ENCODE measurements around the gene VWA8.

The VWA8 gene

DNA sequence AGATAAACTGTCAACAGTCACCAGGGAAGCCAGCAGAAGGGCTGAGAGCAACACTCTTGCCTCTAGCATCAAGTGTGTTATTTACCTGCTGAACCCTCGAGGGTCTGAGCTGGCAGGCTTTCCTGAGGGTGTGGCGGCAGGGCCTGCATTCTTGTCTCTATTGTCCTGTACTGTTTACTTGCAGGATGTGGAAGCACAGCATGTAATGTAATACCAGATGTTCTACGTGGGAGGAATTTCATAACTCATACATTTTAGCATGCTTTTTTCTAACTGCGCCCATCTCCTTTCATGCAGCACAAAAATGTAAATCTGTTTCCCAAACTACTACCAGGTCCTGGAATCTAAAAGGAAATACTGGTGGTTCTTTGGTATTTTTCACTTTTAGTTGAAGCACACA, 350.5 kb downstream of the VWA8 start:
- DNase-seq: no peak

DNA sequence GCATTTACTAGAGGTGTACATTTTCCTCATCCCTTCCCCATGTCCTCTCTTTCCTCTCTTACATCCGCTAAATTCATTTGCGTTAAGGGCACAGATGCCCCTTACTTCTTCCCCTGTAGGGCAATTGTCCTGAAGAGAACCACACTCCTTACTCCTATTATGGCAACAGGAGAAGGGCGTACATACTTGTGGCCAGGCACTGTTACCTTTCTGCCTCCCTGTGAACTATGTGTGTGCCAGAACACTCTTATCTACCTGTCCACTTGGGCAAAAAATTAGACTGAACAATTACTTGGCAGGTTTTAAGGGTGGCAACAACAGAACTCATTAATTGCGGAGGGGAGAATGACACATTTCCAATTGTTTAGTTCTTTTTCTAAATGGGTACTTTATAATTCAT, 351.1 kb downstream of the VWA8 start:
- no peak for DNase-seq

DNA sequence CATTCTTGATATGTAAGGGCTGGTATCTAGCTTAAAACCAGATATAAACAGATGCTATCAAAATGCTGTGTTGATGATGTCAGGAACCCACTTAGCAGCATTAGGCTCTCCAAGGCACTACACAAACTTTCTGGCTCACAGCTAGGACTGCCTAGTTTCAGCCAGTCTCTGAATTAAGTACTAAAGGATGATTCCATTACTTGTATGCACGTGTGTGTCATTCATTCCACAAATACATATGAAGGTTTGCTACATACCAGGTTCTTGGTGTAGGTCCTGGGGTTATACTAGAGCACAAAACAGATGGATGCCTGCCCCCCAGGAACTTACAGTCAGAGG, 352.1 kb downstream of the VWA8 start:
- no peak for DNase-seq

DNA sequence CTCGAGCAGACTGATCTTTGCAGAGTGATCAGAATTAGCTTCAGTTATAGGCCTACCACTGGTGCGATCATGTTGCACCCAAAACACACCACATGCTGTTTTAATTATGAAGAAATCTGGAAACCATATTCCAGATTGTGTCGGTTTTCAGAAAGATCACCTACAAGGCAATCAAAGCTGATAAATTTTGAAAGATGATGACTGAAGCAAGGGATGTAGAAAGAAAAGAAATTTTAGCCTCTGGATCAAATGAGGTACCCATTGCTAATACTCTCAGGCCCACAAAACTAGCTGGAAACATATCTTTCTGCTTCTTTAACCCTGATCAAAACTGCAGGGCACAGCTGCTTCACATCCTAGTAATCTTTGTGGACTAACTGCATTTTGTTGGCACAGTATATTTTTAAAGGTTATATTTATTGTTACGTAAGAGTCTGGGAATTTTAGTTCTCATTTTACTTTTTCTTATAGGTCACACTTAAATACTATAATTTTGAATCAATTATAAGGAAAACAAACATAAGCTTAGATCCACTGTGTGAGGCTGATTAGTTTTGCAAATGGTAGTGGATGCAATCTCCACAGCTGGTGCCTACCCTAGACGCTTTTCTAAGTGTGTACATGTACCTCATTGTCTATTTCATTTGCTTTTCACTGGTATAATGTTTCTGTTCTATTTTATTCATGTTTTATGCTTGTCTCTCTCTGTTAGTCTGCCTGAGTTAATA, 352.6 kb downstream of the VWA8 start:
- DNase-seq: peak in 1 of 2 experiments; percentile 23

- no peak for DNase-seq
Measured at GRCh38 chr13:41606646-41607045, 354.3 kb downstream of the VWA8 start.

GRCh38 chr13:41605319-41606285, 355.3 kb downstream of the VWA8 start:
- DNase-seq: no peak

DNA sequence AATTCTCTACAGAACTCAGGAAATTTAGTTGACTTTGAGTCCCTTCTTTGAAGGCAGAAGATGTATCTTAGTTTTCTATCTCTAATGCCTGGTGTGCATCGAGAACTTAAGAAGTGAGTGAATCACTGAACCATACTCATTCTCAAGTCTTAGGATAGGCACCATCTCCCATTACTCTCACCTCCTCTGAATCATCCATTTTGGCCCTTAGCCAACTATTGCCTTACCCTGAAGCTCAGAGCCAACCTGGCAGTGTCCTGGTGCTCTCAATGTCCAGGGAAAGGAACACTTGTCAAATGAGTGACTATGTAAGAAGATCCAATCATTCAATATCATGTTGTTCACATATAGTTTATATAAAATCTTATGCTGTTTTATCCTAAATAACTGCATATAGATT, 357.0 kb downstream of the VWA8 start:
- no peak for DNase-seq

DNA sequence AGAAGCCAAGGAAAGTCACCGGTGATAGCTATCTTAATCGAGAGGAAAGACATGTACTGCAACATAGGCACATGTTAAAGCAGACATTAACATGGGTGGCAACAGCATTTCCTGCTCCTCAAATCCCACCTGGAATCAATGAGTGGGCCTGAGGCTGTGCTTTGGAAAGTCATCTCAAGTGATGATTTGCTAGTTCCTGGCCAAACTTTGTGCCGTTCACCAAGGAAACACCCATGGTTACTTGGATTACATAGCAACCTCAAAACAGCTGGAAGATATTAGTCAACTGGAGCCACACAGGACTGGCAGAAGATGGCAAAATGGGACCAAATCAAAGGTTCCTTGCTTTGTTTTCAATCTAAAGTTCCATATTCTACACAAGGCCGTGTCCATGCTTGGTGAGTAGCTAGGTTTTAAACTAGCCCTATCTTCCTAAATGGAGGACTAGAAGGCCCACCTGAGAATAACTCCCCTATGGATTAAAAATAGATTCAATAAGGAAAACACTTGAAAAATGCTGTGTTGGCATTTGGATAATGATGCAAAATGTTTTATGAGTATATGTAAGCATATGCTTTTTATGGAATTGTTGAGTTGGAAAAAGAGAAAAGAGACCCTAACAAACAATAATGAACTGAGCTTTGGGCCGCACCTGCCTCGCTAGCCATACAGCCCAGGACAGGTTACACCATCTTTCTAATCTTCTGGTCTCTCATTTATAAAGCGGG, 359.0 kb downstream of the VWA8 start:
- DNase-seq: no peak

GRCh38 chr13:41599619-41600018, 361.3 kb downstream of the VWA8 start:
- DNase-seq: no peak

GRCh38 chr13:41597348-41598041, 363.4 kb downstream of the VWA8 start:
- no peak for DNase-seq

DNA sequence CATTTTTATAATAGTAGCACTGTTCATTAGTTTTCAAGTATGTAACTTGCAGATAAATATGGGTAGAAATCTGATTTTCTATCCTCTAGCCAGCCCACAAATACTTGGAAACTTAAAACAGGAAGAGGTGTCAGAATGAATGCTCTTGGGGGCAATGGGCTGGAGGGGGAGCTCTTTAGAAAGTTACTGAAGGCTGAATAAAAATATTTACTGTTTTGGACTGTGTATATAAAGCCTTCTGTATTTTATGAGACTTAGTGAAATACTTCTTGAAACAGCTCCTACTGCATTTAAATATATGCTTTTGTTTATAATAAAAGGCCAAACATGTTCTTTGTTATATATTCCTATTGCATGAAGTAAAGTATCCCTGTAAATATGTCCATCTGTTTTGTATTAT, 364.7 kb downstream of the VWA8 start:
- DNase-seq: no peak

GRCh38 chr13:41595298-41595697, 365.6 kb downstream of the VWA8 start:
- DNase-seq: no peak

GRCh38 chr13:41590643-41591042, 370.3 kb downstream of the VWA8 start:
- no peak for DNase-seq

DNA sequence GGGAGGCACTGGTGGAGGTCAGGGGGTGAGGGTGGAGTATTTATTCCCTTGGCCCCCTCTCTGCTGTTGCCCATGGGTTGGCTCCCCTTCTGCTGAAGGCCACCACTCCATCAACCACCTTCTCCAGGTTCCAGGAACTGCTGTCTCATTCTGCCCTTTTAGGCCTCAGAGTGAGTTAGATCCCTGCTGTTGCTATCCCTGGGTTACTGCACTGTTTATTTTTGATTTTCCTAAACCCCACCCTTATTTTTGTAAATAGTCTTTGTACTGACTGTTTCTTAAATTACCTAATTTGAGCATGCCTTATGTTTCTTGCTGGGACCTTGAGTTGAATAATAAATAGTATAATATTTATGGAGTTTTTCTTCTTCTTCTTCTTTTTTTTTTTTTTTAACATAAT, 370.8 kb downstream of the VWA8 start:
- DNase-seq: no peak

- DNase-seq: no peak
Measured at GRCh38 chr13:41589434-41589833, 371.5 kb downstream of the VWA8 start.

GRCh38 chr13:41588899-41589298, 372.0 kb downstream of the VWA8 start:
- DNase-seq: no peak

GRCh38 chr13:41588448-41588847, 372.5 kb downstream of the VWA8 start:
- no peak for DNase-seq

- no peak for DNase-seq
Measured at GRCh38 chr13:41587490-41587889, 373.4 kb downstream of the VWA8 start.

- no peak for DNase-seq
Measured at GRCh38 chr13:41586216-41586615, 374.7 kb downstream of the VWA8 start.

GRCh38 chr13:41582027-41582463, 378.9 kb downstream of the VWA8 start:
- no peak for DNase-seq

- DNase-seq: no peak
Measured at GRCh38 chr13:41580345-41580744, 380.6 kb downstream of the VWA8 start.

- DNase-seq: no peak
Measured at GRCh38 chr13:41579881-41580280, 381.0 kb downstream of the VWA8 start.

DNA sequence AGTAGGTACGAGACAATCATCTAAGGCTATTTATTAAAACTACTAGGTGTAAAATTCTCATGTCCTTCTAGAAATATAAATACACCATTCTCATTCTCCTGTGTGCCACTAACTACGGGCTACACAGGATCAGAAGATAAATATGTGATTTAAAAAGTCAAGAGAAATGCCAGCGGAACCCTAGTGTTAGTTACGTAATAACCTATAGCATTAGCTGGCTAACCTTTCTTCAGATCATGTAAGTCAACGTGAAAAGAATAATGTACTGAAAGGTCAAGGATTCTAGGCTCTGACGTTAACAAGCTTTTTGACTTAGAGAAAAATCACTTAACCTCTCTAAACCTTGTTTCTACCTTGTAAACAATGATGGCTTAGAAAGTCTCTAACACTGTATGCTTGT, 381.7 kb downstream of the VWA8 start:
- DNase-seq: no peak

All from NCI-H2081 (cell line).